ENCODE results near the gene ZNF213.

The ZNF213 gene

GRCh38 chr16:3152277-3152990 is 17.6 kb downstream of the ZNF213 start:
- TF ChIP-seq CTCF (IDR thresholded peaks at IDR 0.05; ENCODE audit: low read depth, low read length), result peak; percentile 43
- DNase-seq (ENCODE audit: extremely low read depth, low read depth), result peak; percentile 81

GRCh38 chr16:3152991-3153368 is 18.2 kb downstream of the ZNF213 start:
- DNase-seq (ENCODE audit: extremely low read depth, low read depth), result no peak
- no peak for TF ChIP-seq CTCF (IDR thresholded peaks at IDR 0.05; ENCODE audit: low read depth, low read length)

GRCh38 chr16:3155181-3155580 is 20.4 kb downstream of the ZNF213 start:
- DNase-seq (ENCODE audit: extremely low read depth, low read depth), result no peak
- no peak for TF ChIP-seq CTCF (IDR thresholded peaks at IDR 0.05; ENCODE audit: low read depth, low read length)

DNA sequence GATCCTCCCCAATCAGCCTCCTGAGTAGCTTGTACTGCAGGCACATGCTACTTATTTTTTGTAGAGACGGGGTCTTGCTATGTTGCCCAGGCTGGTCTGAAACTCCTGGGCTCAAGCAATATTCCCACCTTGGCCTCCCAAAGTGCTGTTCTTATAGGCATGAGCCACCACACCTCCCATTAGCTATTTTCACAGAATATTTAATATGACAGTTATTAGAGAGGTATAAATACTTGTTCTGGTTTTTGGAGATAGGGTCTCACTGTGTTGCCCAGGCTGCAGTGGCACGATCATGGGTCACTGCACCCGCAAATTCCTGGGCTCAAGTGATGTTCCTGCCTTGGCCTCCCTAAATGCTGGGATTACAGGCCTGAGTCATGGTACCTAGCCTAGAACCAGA is 21.1 kb downstream of the ZNF213 start:
- TF ChIP-seq CTCF (IDR thresholded peaks at IDR 0.05; ENCODE audit: low read depth, low read length), result no peak
- DNase-seq (ENCODE audit: extremely low read depth, low read depth), result no peak

GRCh38 chr16:3157229-3158025 is 22.6 kb downstream of the ZNF213 start:
- DNase-seq (ENCODE audit: extremely low read depth, low read depth), result peak; percentile 90
- no peak for TF ChIP-seq CTCF (IDR thresholded peaks at IDR 0.05; ENCODE audit: low read depth, low read length)

DNA sequence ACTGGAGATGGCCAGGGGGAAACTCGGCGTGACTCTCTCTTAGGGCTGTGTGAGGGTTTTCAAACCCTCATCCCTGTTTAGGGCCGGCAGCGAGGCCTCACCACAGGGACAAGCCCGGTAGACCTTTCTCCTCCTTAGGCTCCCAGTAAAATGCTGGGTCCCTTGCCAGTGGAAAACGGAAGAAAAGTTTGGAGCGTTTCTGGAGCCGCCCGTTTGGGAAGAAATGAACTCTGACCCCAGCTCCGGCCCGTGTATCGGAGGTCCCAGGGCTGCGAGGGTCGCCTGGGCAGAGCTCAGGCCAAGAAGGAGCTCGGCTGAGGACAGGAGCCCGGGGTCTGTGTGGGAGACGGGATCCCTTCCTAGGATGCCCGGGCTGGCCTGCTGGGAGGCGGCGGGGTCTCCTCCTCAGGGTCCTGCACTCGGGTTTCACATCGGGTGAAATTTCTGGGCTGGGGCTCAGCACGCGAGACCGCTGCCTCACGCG is 23.2 kb downstream of the ZNF213 start:
- no peak for DNase-seq (ENCODE audit: extremely low read depth, low read depth)
- TF ChIP-seq CTCF (IDR thresholded peaks at IDR 0.05; ENCODE audit: low read depth, low read length), result no peak
